GM12891 (cell line): ENCODE measurements around the gene PSMF1.

Experiments used
- PAX5 ChIP-seq: IDR thresholded peaks from 2 replicates; pipeline ENCODE4 v1.6.1; 2011; ENCODE audit warnings: low read length, moderate library complexity, mild to moderate bottlenecking; ENCODE audit not compliant: insufficient read depth, severe bottlenecking
- POLR2A ChIP-seq: IDR thresholded peaks from 2 replicates; pipeline ENCODE4 v1.6.1; 2011; ENCODE audit warnings: low read depth, low read length, control low read depth
- POLR2AphosphoS5 ChIP-seq: IDR thresholded peaks from 2 replicates; pipeline ENCODE4 v1.6.1; 2011; ENCODE audit warnings: low read depth, low read length, control low read depth
- POU2F2 ChIP-seq: IDR thresholded peaks from 2 replicates; pipeline ENCODE4 v1.6.1; 2011; ENCODE audit warnings: low read depth, mild to moderate bottlenecking, control low read depth, low read length, moderate library complexity
- SPI1 ChIP-seq: IDR thresholded peaks from 2 replicates; pipeline ENCODE4 v1.6.1; 2011; ENCODE audit warnings: low read depth, low read length, control low read depth
- TAF1 ChIP-seq: IDR thresholded peaks from 2 replicates; pipeline ENCODE4 v1.6.1; 2011; ENCODE audit warnings: low read depth, low read length, control low read depth

- TF ChIP-seq POLR2A: no peak
- TF ChIP-seq POLR2AphosphoS5: no peak
- no peak for TF ChIP-seq TAF1
- no peak for TF ChIP-seq SPI1
- no peak for TF ChIP-seq POU2F2
- no peak for TF ChIP-seq PAX5
Measured at GRCh38 chr20:1166948-1167720, 48.7 kb downstream of the PSMF1 start.
